HG03575 (cell line): ENCODE results near the gene ITIH2.
"Not testable (repeated sequence)": the region's sequence is repeated elsewhere in the genome, so short reads cannot be mapped to it uniquely, and the experiment has no call there.

Source experiments
- ATAC-seq: cut with Tn5 transposase; IDR thresholded peaks from one replicate; pipeline ENCODE4 v1.9.1; 2021; ENCODE audit not compliant: unreplicated experiment, insufficient number of reproducible peaks, low FRiP score; ENCODE audit errors: extremely low read depth

Gene ITIH2

GRCh38 chr10:7703140-7703539 is at the start of gene ITIH2:
Gene ITIH2, plus strand, starts transcription at chr10:7703316. Its CDS starts 119 bp downstream, at chr10:7703435.
- no peak for ATAC-seq

GRCh38 chr10:7657079-7657478 is 46.0 kb upstream of the ITIH2 start:
- ATAC-seq: not testable (repeated sequence)

- no peak for ATAC-seq
Measured at GRCh38 chr10:7657552-7657951, 45.6 kb upstream of the ITIH2 start.

GRCh38 chr10:7659560-7659959 is 43.6 kb upstream of the ITIH2 start:
- ATAC-seq: no peak

- ATAC-seq: no peak
Measured at GRCh38 chr10:7662522-7662921, 40.6 kb upstream of the ITIH2 start.

GRCh38 chr10:7664707-7665106 is 38.4 kb upstream of the ITIH2 start:
- no peak for ATAC-seq

- ATAC-seq: no peak
Measured at GRCh38 chr10:7665767-7666166, 37.3 kb upstream of the ITIH2 start.

- no peak for ATAC-seq
Measured at GRCh38 chr10:7666253-7667023, 36.7 kb upstream of the ITIH2 start, which contains the start of gene ITIH5. Gene ITIH5, minus strand, starts transcription at chr10:7666966. Its CDS starts 74 bp downstream, at chr10:7666892.

GRCh38 chr10:7667262-7668141 is 35.6 kb upstream of the ITIH2 start:
- no peak for ATAC-seq

GRCh38 chr10:7670157-7670556 is 33.0 kb upstream of the ITIH2 start:
- ATAC-seq: no peak

- no peak for ATAC-seq
Measured at GRCh38 chr10:7672341-7673134, 30.6 kb upstream of the ITIH2 start.

GRCh38 chr10:7679256-7679655 is 23.9 kb upstream of the ITIH2 start:
- no peak for ATAC-seq

- ATAC-seq: not testable (repeated sequence)
Measured at GRCh38 chr10:7680078-7680477, 23.0 kb upstream of the ITIH2 start.

GRCh38 chr10:7686351-7687171 is 16.6 kb upstream of the ITIH2 start:
- no peak for ATAC-seq

- ATAC-seq: peak; percentile 66
Measured at GRCh38 chr10:7687228-7687907, 15.7 kb upstream of the ITIH2 start.

GRCh38 chr10:7689591-7689990 is 13.5 kb upstream of the ITIH2 start:
- ATAC-seq: no peak

- not testable (repeated sequence) for ATAC-seq
Measured at GRCh38 chr10:7690885-7691597, 12.1 kb upstream of the ITIH2 start.
